HG03565 (cell line): ENCODE measurements around the gene TDG.
"Not testable (repeated sequence)": the region's sequence is repeated elsewhere in the genome, so short reads cannot be mapped to it uniquely, and the experiment has no call there.

Experiments
- ATAC-seq: cut with Tn5 transposase; IDR thresholded peaks from one replicate; pipeline ENCODE4 v1.9.1; 2021; ENCODE audit warnings: mild to moderate bottlenecking, moderate library complexity; ENCODE audit not compliant: unreplicated experiment

TDG gene

GRCh38 chr12:104012331-104012730, 46.7 kb downstream of the TDG start:
- no peak for ATAC-seq

- ATAC-seq: not testable (repeated sequence)
Measured at GRCh38 chr12:104021862-104022261, 56.2 kb downstream of the TDG start.

- ATAC-seq: no peak
Measured at GRCh38 chr12:104022786-104023185, 57.1 kb downstream of the TDG start.

GRCh38 chr12:104023710-104024109, 58.0 kb downstream of the TDG start:
- no peak for ATAC-seq

- ATAC-seq: no peak
Measured at GRCh38 chr12:104024348-104024747, 58.7 kb downstream of the TDG start.

GRCh38 chr12:104025771-104026170, 60.1 kb downstream of the TDG start:
- ATAC-seq: no peak

GRCh38 chr12:104026841-104027599, 61.3 kb downstream of the TDG start:
- no peak for ATAC-seq

- not testable (repeated sequence) for ATAC-seq
Measured at GRCh38 chr12:104030596-104030995, 64.9 kb downstream of the TDG start.

GRCh38 chr12:104036143-104036542, 70.5 kb downstream of the TDG start:
- ATAC-seq: not testable (repeated sequence)
